Measurements from ENCODE around the gene SLC24A3.

GRCh38 chr20:19682249-19682648, 469.8 kb downstream of the SLC24A3 start:
- TF ChIP-seq CTCF (IDR thresholded peaks at IDR 0.05; ENCODE audit: low read depth, low read length): no peak
- TF ChIP-seq POLR2A (IDR thresholded peaks at IDR 0.05; ENCODE audit: extremely low read depth, insufficient read length): no peak
- no peak for TF ChIP-seq MAX (IDR thresholded peaks at IDR 0.05; ENCODE audit: low read depth, low read length)
- TF ChIP-seq MYC (IDR thresholded peaks at IDR 0.05; ENCODE audit: low read depth, low read length): no peak

Measured in NB4 (cell line).